ENCODE data around the gene PRDM2. TPM values are rescaled to one million over a fixed set of nuclear protein-coding genes. Genes with fewer than 3 reads are reported as not detected.

PRDM2 gene
- total and polyA plus RNA-seq, 9 donors = 30.0 to 81.9 (median 61.8) TPM

- DNase-seq = no peak
- Histone ChIP-seq H3K9me3 (no peaks in the 10 kb centered on the region), H3K36me3 (no peaks in the 10 kb centered on the region), H3K4me1 (ENCODE audit: insufficient read depth) (peaks cover 4% of the 10 kb centered on the region), H3K27ac (no peak overlapping the region), H3K27me3 (no peaks in the 10 kb centered on the region), H3K4me3 (no peak overlapping the region)
- intact Hi-C loops (cut with DNase I) = no loop called here
- TF ChIP-seq POLR2A (IDR thresholded peaks at IDR 0.05) (no peak), CTCF (IDR thresholded peaks at IDR 0.05) (no peak), EP300 (IDR thresholded peaks at IDR 0.05) (no peak)
These were observed 37.4 kb downstream of the PRDM2 start for GRCh38 chr1:13737398-13737797.

- no peaks in the 10 kb centered on the region for H3K27me3 ChIP-seq
- no peaks in the 10 kb centered on the region for H3K36me3 ChIP-seq
- intact Hi-C loops (cut with DNase I) = loop anchor here in 1 of 4 donors (5.0 kb wide), 1 partner anchor 44 kb away; the partner anchor contains the start of gene PRDM2
- no peaks in the 10 kb centered on the region for H3K4me1 ChIP-seq (ENCODE audit: insufficient read depth)
- H3K27ac ChIP-seq = no peak overlapping the region
- 96 to 99% (median 97%) methylated on average over 3 of the region's 3 CpGs for WGBS, 3 donors
- TF ChIP-seq EP300 (IDR thresholded peaks at IDR 0.05) (no peak), POLR2A (IDR thresholded peaks at IDR 0.05) (no peak), CTCF (IDR thresholded peaks at IDR 0.05) (no peak)
- no peak overlapping the region for H3K4me3 ChIP-seq
- no peak for DNase-seq
- H3K9me3 ChIP-seq = no peaks in the 10 kb centered on the region
These were observed 46.4 kb downstream of the PRDM2 start for GRCh38 chr1:13746342-13746741.

- WGBS, 3 donors = 1% methylated on average over 54 to 83 of the region's 83 CpGs
- Histone ChIP-seq H3K9me3 (no peaks in the 10 kb centered on the region), H3K4me1 (ENCODE audit: insufficient read depth) (peaks cover 5% of the 10 kb centered on the region), H3K36me3 (no peaks in the 10 kb centered on the region), H3K27ac (peak overlapping the region; percentile 88 to 90), H3K4me3 (peak overlapping the region; percentile 71), H3K27me3 (no peaks in the 10 kb centered on the region)
- intact Hi-C loops (cut with DNase I) = loop anchor here in 1 of 4 donors (5.0 kb wide), 1 partner anchor 47 kb away; the partner anchor contains the start of gene PRDM2
- peak; percentile 97 to 98 (median 97) for DNase-seq
- TF ChIP-seq CTCF (IDR thresholded peaks at IDR 0.05) (peak in 1 of 3 donors; percentile 26), POLR2A (IDR thresholded peaks at IDR 0.05) (peak; percentile 61), EP300 (IDR thresholded peaks at IDR 0.05) (no peak)
These were observed 48.9 kb downstream of the PRDM2 start for GRCh38 chr1:13748610-13749505.

- 0% methylated on average over 52 to 81 of the region's 81 CpGs for WGBS, 3 donors
- TF ChIP-seq CTCF (IDR thresholded peaks at IDR 0.05) (no peak), POLR2A (IDR thresholded peaks at IDR 0.05) (no peak), EP300 (IDR thresholded peaks at IDR 0.05) (no peak)
- Histone ChIP-seq H3K9me3 (no peaks in the 10 kb centered on the region), H3K4me3 (peak overlapping the region; percentile 71), H3K27me3 (no peaks in the 10 kb centered on the region), H3K36me3 (no peaks in the 10 kb centered on the region), H3K4me1 (ENCODE audit: insufficient read depth) (peaks cover 8% of the 10 kb centered on the region), H3K27ac (peak overlapping the region; percentile 88 to 90)
- DNase-seq = peak; percentile 58 to 79 (median 67)
- intact Hi-C loops (cut with DNase I) = loop anchor here in 1 of 4 donors (5.0 kb wide), 1 partner anchor 47 kb away; the partner anchor contains the start of gene PRDM2
These were observed 49.8 kb downstream of the PRDM2 start for GRCh38 chr1:13749543-13750341.

All from ovary (tissue), 9 donors.